Mesodermal cell (in vitro differentiated cells): ENCODE data around the gene ARHGEF11.
A peak's percentile ranks its signal among the peaks of the same experiment; 100 is the strongest.

Experiments used
- H3K27ac ChIP-seq: 2 replicates; pipeline ENCODE4 v1.7.0; 2013; ENCODE audit warnings: mild to moderate bottlenecking, low read depth, low read length, moderate library complexity; ENCODE audit not compliant: severe bottlenecking
- H3K36me3 ChIP-seq: 2 replicates; pipeline ENCODE4 v1.7.1; 2013; ENCODE audit warnings: mild to moderate bottlenecking, low read length, moderate library complexity; ENCODE audit not compliant: control insufficient read depth, insufficient read depth
- H3K4me1 ChIP-seq: one replicate; pipeline ENCODE4 v1.7.1; 2013; ENCODE audit warnings: mild to moderate bottlenecking, low read length; ENCODE audit not compliant: insufficient read depth, control insufficient read depth, poor library complexity, severe bottlenecking
- H3K4me3 ChIP-seq: 2 replicates; pipeline ENCODE4 v1.7.0; 2013; ENCODE audit warnings: low read length, control low read depth, mild to moderate bottlenecking; ENCODE audit not compliant: insufficient read depth, poor library complexity, severe bottlenecking; ENCODE audit errors: extremely low read depth
- H3K9me3 ChIP-seq: 2 replicates; pipeline ENCODE4 v1.7.1; 2013; ENCODE audit warnings: mild to moderate bottlenecking, low read length, moderate library complexity; ENCODE audit not compliant: control insufficient read depth
- WGBS, 2 experiments: methylation state at CpG; one replicate each; pipeline ENCODE4 v1.1.5; 2013; ENCODE audit warnings: missing lambda C conversion rate in 2 of 2; ENCODE audit not compliant: insufficient coverage in 2 of 2; 5-methylcytosine and 5-hydroxymethylcytosine counted together

The ARHGEF11 gene

DNA sequence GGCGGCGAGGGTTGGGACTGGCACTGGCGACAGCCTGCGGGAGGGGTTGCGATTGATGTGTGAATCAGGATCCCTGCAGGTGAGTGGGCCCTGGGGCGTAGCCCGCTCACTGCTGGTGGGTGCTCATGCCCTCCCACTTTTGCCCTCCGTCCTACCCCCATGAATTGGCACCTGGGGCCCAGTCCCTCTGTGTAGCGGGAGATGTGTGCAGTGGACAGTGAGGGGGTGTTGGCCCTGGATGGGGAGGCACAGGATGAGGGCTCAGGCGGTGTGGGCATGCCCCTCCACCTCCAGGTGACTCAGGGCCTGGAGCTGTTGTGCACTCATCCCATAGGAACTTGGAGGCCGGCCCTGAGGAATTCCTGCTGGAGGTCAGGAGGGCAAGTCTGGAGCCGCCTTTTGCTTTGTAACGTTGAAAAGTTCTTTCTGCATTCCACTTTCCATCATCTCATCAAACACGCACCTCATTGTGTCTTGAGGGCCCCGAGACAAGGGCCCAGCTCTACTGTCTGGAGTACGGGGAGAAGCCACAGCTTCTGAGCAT is 149.0 kb downstream of the ARHGEF11 start:
- Histone ChIP-seq H3K27ac (peak overlapping the region; percentile 97), H3K9me3 (no peaks in the 10 kb centered on the region), H3K4me3 (no peak overlapping the region), H3K36me3 (peaks cover 7% of the 10 kb centered on the region), H3K4me1 (peaks cover 62% of the 10 kb centered on the region)
- WGBS, 2 experiments: 73 to 78% methylated on average over 12 to 13 of the region's 16 CpGs

DNA sequence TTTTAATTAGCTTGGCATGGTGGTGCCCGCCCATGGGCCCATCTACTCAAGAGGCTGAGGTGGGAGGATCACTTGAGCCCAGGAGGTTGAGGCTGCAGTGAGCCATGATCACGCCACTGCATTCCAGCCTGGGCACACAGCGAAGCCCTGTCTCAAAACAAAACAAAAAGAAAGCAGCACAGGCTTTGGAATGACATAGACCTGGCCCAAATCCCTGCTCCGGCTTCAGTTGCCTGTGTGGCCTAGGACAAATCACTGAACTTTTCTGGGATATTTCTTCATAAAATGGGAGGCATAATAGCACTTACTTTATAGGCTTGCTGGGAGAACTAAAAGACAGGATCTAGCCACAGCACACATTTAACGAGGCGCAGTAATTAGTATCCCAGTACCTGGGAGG is 149.6 kb downstream of the ARHGEF11 start:
- Histone ChIP-seq H3K4me1 (peaks cover 56% of the 10 kb centered on the region), H3K36me3 (peaks cover 7% of the 10 kb centered on the region), H3K4me3 (no peak overlapping the region), H3K9me3 (no peaks in the 10 kb centered on the region), H3K27ac (peak overlapping the region; percentile 97)
- 89 to 97% methylated on average over 5 to 6 of the region's 6 CpGs for WGBS, 2 experiments

DNA sequence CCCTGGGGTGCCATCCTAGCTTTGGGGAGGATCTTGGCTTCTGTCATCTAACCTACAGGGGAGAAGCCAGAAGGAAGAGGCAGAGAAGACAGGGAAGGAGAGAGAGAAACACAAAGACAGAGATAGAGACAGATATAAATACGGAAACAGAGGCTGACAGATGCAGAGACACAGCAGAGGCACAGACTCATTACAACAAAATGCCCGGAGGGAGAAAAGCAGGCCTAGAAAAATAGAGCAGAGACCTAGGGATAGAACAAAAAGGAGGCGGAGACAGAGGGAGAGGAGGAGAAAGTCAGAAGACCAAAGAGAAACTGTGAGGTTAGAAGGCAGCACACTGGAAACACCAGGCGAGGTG is 150.1 kb downstream of the ARHGEF11 start:
- H3K4me1 ChIP-seq: peaks cover 55% of the 10 kb centered on the region
- H3K4me3 ChIP-seq: peak overlapping the region; percentile 53
- H3K36me3 ChIP-seq: peaks cover 5% of the 10 kb centered on the region
- no peaks in the 10 kb centered on the region for H3K9me3 ChIP-seq
- WGBS, 2 experiments: 79 to 92% methylated on average over 3 to 4 of the region's 4 CpGs
- peak overlapping the region; percentile 97 for H3K27ac ChIP-seq

DNA sequence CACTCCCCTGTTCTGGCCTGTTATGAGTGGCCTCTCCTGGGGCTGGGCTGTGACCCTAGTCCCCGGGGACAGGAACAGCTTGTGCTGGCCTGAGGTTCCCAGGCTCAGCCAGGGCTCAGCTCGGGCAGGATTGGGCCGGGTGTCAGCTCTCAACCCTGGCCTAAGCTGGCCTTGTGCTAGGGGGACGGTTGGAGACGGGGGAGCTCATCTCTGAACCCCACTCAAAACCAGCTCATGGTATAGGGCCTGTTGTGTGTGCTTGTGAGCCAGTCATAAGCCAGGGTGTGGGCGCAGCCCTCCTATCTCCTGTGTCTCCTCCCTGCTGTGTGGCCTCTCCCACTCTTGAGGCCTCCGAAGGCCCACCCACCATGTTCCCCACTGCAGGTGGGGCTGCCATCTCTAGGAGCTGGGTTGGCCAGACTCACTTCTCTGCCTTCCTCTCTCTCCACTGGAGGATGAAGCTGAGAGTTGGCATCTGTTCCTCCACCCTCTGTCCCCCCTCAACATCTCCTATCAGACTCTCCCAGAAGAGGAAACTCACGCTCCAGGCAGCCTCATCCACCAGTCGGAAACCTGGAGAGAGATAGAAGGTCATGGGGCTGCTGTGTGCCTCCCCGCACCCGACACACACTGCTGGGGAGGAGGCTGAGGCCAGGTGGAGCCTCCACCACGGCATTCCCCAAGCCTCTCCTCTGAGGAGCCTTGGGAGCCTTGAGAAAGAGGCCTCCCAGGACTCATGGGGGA is 150.7 kb downstream of the ARHGEF11 start:
- Histone ChIP-seq H3K27ac (peak overlapping the region; percentile 97), H3K9me3 (no peaks in the 10 kb centered on the region), H3K4me1 (peaks cover 54% of the 10 kb centered on the region), H3K36me3 (peaks cover 2% of the 10 kb centered on the region), H3K4me3 (peak overlapping the region; percentile 53)
- WGBS, 2 experiments: 89 to 90% methylated on average over 8 to 10 of the region's 12 CpGs

DNA sequence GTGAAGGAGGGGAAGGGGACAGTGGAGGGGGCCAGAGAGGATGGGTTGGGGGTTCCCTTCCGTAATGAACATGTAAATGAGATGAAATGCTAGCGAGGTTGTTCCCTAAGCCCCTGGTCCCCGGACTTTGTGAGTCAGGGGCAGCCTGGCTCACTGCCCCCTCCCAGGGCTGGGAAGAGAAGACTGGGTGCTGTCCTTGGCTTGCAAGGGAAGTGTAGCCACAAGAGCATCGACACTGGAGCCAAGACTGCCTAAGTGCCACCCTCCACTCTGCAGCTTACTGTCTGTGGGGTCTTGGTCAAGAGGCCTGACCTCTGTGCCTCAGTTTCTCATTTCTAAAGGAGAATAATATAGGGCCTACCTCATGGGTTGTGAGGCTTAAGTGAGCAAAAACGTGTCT is 151.5 kb downstream of the ARHGEF11 start:
- H3K27ac ChIP-seq: peak overlapping the region; percentile 62
- no peaks in the 10 kb centered on the region for H3K36me3 ChIP-seq
- peaks cover 45% of the 10 kb centered on the region for H3K4me1 ChIP-seq
- no peaks in the 10 kb centered on the region for H3K9me3 ChIP-seq
- 38 to 41% methylated on average over 4 to 5 of the region's 5 CpGs for WGBS, 2 experiments
- peak overlapping the region; percentile 53 for H3K4me3 ChIP-seq

DNA sequence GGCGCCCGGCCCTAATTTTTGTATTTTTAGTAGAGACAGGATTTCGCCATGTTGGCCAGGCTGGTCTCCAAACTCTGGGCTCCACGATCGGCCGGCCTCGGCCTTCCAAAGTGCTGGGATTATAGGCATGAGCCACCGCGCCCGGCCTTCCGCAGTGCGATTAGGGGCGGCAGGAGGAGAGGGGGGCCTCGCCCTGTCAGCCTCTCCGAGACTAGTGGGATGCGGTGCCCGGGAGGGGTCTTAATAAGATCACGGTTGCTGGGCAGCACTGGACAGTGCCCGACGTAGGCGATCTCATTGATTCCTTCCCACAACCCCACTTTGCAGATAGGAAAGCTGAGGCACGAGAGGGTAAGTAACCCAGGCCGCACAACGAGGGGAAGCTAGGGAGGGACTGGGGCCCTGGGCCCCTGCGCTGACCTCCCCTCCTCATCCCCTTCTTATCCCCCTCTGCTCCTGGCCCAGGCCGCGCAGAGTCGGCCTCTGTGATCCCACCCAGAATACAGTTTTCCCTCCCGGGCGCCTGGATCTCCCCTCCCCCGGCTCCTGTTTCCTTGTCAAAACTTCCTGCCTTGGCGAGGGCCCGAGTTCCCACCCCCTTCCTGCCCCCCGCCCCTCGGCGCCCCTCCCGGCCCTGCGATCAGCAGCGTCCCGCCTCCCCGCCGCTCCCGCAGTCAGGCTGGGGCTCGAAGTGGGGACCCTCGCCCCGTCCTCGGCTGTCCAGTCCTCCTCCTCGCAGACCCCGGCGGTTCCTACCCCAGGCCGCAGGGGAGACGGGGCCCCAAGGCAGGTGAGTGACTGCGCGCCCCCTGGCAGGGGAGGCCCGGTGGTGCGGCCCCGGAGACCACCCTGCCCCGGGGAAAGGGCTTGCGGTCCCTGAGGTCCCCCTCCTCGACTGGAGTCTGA is 152.2 kb downstream of the ARHGEF11 start, which contains the start of gene PEAR1:
PEAR1 (plus strand) TSS at position 671 of the 906 bp plus-strand sequence. CDS start 10,209 bp downstream, outside the sequence.
- Histone ChIP-seq H3K4me1 (peaks cover 38% of the 10 kb centered on the region), H3K9me3 (no peaks in the 10 kb centered on the region), H3K36me3 (no peaks in the 10 kb centered on the region), H3K4me3 (peak within 1 kb of the TSS; percentile 53), H3K27ac (peak within 1 kb of the TSS; percentile 97)
- 20 to 36% methylated on average over 28 to 45 of the region's 60 CpGs for WGBS, 2 experiments

DNA sequence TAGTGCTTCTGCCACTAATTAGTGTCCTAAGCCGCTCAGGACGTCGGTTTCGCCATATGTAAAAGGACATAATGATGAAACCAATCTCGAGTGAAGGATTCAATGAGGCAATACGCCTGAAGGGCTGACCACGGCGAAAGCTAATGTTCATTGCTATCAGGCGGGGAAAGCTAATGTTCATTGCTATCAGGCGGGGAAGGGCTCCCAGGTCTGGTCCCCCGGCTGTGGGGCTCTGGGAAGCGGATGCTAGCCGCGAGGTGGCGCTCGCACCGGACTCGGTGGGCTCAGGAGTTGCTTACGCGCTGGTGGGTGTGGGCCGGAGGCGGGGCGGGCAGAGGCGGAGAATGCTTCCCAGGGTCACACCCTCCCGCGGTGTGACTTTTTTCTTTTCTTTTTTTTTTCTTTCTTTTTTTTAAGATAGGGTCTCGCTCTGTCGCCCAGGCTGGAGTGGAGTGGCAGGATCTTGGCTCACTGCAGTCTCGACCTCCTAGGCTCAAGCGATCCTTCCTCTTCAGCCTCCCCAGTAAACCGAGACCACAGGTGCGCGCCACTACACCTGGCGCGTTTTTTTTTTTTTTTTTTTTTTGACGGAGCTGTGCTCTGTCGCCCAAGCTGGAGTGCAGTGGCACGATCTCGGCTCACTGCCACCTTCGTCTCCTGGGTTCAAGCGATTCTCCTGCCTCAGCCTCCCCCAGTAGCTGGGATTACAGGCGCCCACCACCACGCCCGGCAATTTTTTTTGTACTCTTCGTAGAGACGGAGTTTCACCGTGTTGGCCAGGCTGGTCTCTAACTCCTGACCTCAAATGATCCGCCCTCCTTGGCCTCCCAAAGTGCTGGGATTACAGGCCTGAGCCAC is 153.1 kb downstream of the ARHGEF11 start:
- WGBS, 2 experiments: 14 to 21% methylated on average over 19 to 28 of the region's 48 CpGs
- H3K27ac ChIP-seq: no peak overlapping the region
- H3K4me3 ChIP-seq: no peak overlapping the region
- H3K9me3 ChIP-seq: no peaks in the 10 kb centered on the region
- peaks cover 33% of the 10 kb centered on the region for H3K4me1 ChIP-seq
- no peaks in the 10 kb centered on the region for H3K36me3 ChIP-seq

DNA sequence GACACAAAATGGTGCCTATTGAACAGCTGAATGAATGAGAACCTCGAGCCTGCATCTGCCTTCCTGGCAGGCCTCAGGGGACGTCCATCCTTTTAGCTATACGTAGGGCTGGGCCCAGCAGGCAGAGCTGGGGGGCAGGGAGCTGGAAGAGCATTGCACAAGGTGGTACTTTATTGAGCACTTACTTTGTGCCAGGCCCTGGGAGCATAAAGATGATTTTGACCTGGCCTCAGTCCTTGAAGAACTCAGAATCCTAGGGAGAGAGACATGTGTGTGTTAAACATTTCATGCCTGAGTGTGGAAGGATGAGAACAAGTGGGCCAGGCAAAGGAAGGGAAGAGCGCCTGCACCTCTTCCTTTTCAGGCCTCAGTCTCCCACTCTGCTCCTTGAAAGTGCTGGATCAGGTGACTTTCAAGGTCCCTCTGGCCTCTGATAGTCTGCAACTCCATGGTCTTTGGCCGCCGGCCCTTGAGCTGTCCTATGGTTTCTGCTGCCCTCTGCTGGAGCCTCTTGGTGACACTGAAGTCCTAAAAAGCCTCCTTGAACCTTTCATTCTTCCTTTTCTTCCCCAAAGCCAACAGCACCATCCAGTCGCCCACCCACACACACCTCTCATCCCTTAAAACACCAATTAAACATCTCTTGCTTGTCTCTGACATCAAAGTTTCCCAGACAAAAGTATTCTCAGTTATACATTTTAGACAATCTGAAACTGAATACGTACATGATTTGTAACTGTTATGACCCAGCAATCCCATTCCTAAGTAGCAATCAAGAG is 155.6 kb downstream of the ARHGEF11 start:
- no peak overlapping the region for H3K4me3 ChIP-seq
- H3K27ac ChIP-seq: no peak overlapping the region
- 46 to 48% methylated on average over 7 of the region's 8 CpGs for WGBS, 2 experiments
- no peaks in the 10 kb centered on the region for H3K36me3 ChIP-seq
- peaks cover 25% of the 10 kb centered on the region for H3K4me1 ChIP-seq
- no peaks in the 10 kb centered on the region for H3K9me3 ChIP-seq

DNA sequence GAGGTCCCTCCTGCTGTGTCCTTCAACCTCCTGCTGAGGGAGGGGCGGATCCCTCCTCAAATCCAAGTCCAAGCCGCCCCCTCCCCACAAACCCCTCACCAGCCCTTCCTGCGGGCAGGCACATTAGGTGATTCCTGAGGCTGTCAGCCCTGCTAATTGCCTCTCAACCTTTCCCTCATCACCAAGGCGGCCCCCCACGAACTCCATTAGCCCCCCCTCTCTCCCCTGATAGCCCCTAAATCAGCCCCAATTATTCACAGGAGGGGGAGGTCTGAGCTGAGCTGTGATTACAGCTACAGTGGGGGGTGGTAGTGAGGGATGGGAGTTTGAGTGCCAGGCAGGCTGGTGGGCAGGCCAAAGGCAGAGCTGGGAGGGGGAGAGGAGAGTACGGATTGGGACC is 157.8 kb downstream of the ARHGEF11 start:
- no peaks in the 10 kb centered on the region for H3K36me3 ChIP-seq
- no peaks in the 10 kb centered on the region for H3K9me3 ChIP-seq
- H3K27ac ChIP-seq: no peak overlapping the region
- no peak overlapping the region for H3K4me3 ChIP-seq
- peaks cover 29% of the 10 kb centered on the region for H3K4me1 ChIP-seq
- WGBS, 2 experiments: 36 to 50% methylated on average over 1 to 4 of the region's 6 CpGs
